H9 (cell line): ENCODE data around the gene MRPL37. TPM values are rescaled to one million over a fixed set of nuclear protein-coding genes. Genes with fewer than 3 reads are reported as not detected.

Source experiments
- DNase-seq: peaks from one replicate; pipeline ENCODE4 v3.0.0-alpha.2; 2017
- H2AFZ ChIP-seq: one replicate; pipeline ENCODE4 v1.6.1; 2013; ENCODE audit warnings: mild to moderate bottlenecking, low read length, control low read depth, moderate library complexity
- H2AK5ac ChIP-seq: 2 replicates; pipeline ENCODE4 v1.6.1; 2013; ENCODE audit warnings: low read length, control low read depth, mixed read lengths; ENCODE audit not compliant: insufficient read length
- H2BK120ac ChIP-seq: one replicate; pipeline ENCODE4 v1.6.1; 2013; ENCODE audit warnings: low read depth, mild to moderate bottlenecking, low read length, control low read depth, inconsistent platforms; ENCODE audit not compliant: poor library complexity, severe bottlenecking
- H2BK12ac ChIP-seq: 2 replicates; pipeline ENCODE4 v1.6.1; 2013; ENCODE audit warnings: low read length, control low read depth, mixed read lengths, low read depth; ENCODE audit not compliant: insufficient read length
- H2BK15ac ChIP-seq: 2 replicates; pipeline ENCODE4 v1.6.1; 2013; ENCODE audit warnings: low read depth, low read length, control low read depth
- H2BK20ac ChIP-seq: one replicate; pipeline ENCODE4 v1.6.1; 2013; ENCODE audit warnings: low read depth, mild to moderate bottlenecking, low read length, control low read depth, inconsistent platforms; ENCODE audit not compliant: poor library complexity, severe bottlenecking
- H2BK5ac ChIP-seq: 2 replicates; pipeline ENCODE4 v1.6.1; 2013; ENCODE audit warnings: low read length, control low read depth, mixed read lengths; ENCODE audit not compliant: insufficient read length
- H3K14ac ChIP-seq: 2 replicates; pipeline ENCODE4 v1.6.1; 2013; ENCODE audit warnings: low read length, control low read depth; ENCODE audit not compliant: insufficient read depth
- H3K18ac ChIP-seq: 2 replicates; pipeline ENCODE4 v1.6.1; 2013; ENCODE audit warnings: low read depth, mild to moderate bottlenecking, mixed read lengths, low read length, control low read depth; ENCODE audit not compliant: insufficient read length
- H3K23ac ChIP-seq: 2 replicates; pipeline ENCODE4 v1.6.1; 2013; ENCODE audit warnings: low read length, control low read depth, mixed read lengths, low read depth; ENCODE audit not compliant: insufficient read length
- H3K23me2 ChIP-seq: 2 replicates; pipeline ENCODE4 v1.6.1; 2013; ENCODE audit warnings: low read depth, mild to moderate bottlenecking, mixed read lengths, low read length, control low read depth; ENCODE audit not compliant: insufficient read length, poor library complexity, severe bottlenecking
- H3K27ac ChIP-seq: 2 replicates; pipeline ENCODE4 v1.5.1; 2013; ENCODE audit warnings: low read length, control low read depth, mixed read lengths, low read depth; ENCODE audit not compliant: insufficient read length
- H3K27me3 ChIP-seq: 2 replicates; pipeline ENCODE4 v1.6.1; 2013; ENCODE audit warnings: low read length, control low read depth, inconsistent platforms; ENCODE audit not compliant: insufficient read depth
- H3K4ac ChIP-seq: 2 replicates; pipeline ENCODE4 v1.6.1; 2013; ENCODE audit warnings: low read depth, mild to moderate bottlenecking, control low read depth, inconsistent platforms, low read length, moderate library complexity
- H3K4me1 ChIP-seq: 2 replicates; pipeline ENCODE4 v1.6.1; 2013; ENCODE audit warnings: low read length, control low read depth, inconsistent platforms; ENCODE audit not compliant: insufficient read depth
- H3K4me2 ChIP-seq: 2 replicates; pipeline ENCODE4 v1.6.1; 2013; ENCODE audit warnings: low read length, control low read depth, mixed read lengths; ENCODE audit not compliant: insufficient read length, insufficient read depth
- H3K56ac ChIP-seq: 2 replicates; pipeline ENCODE4 v1.6.1; 2013; ENCODE audit warnings: low read depth, mild to moderate bottlenecking, mixed read lengths, low read length, control low read depth; ENCODE audit not compliant: insufficient read length
- H3K79me1 ChIP-seq: 2 replicates; pipeline ENCODE4 v1.6.1; 2013; ENCODE audit warnings: low read depth, mild to moderate bottlenecking, moderate library complexity, low read length, control low read depth, inconsistent platforms; ENCODE audit not compliant: insufficient read depth, poor library complexity, severe bottlenecking
- H3K79me2 ChIP-seq: 2 replicates; pipeline ENCODE4 v1.6.1; 2013; ENCODE audit warnings: low read length, control low read depth, inconsistent platforms; ENCODE audit not compliant: insufficient read depth
- H3K9ac ChIP-seq: 2 replicates; pipeline ENCODE4 v1.6.1; 2013; ENCODE audit warnings: low read length, control low read depth, mixed read lengths; ENCODE audit not compliant: insufficient read length; ENCODE audit errors: extremely low read depth
- H3K9me3 ChIP-seq: one replicate; pipeline ENCODE4 v1.6.1; 2013; ENCODE audit warnings: low read depth, low read length, inconsistent platforms; ENCODE audit not compliant: control insufficient read depth
- H3T11ph ChIP-seq: one replicate; pipeline ENCODE4 v1.6.1; 2013; ENCODE audit warnings: mild to moderate bottlenecking, low read length, control low read depth, inconsistent platforms
- H4K20me1 ChIP-seq: one replicate; pipeline ENCODE4 v1.6.1; 2013; ENCODE audit not compliant: control insufficient read depth, insufficient read length, insufficient read depth
- H4K5ac ChIP-seq: 2 replicates; pipeline ENCODE4 v1.6.1; 2013; ENCODE audit warnings: low read depth, mild to moderate bottlenecking, mixed read lengths, low read length, control low read depth; ENCODE audit not compliant: insufficient read length
- H4K8ac ChIP-seq: replicated peaks from 2 replicates; pipeline ENCODE4 v1.6.1; 2013; ENCODE audit warnings: low read length, control low read depth, mixed read lengths, low read depth; ENCODE audit not compliant: insufficient read length
- H4K91ac ChIP-seq: 2 replicates; pipeline ENCODE4 v1.6.1; 2013; ENCODE audit warnings: low read depth, mild to moderate bottlenecking, moderate library complexity, mixed read lengths, low read length, control low read depth; ENCODE audit not compliant: insufficient read length
- H3K27ac Mint-ChIP-seq, 3 experiments: 2 replicates in 2 of 3; 3 replicates in 1 of 3; pipeline ENCODE4 v1.8.0; 2020 to 2021; ENCODE audit warnings: mixed read lengths in 3 of 3, mild to moderate bottlenecking in 1 of 3, moderate library complexity in 1 of 3
- H3K27me3 Mint-ChIP-seq: 2 replicates; pipeline ENCODE4 v1.8.0; 2021; ENCODE audit warnings: low read depth, mild to moderate bottlenecking, moderate library complexity, mixed read lengths
- H3K36me3 Mint-ChIP-seq, 3 experiments: 2 replicates in 2 of 3; 3 replicates in 1 of 3; pipeline ENCODE4 v1.8.0; 2020 to 2021; ENCODE audit warnings: low read depth in 3 of 3, mixed read lengths in 3 of 3; ENCODE audit not compliant: insufficient read depth in 1 of 3
- H3K4me1 Mint-ChIP-seq, 2 experiments: 2 replicates each; pipeline ENCODE4 v1.8.0; 2020; ENCODE audit warnings: mixed read lengths in 2 of 2
- H3K4me3 Mint-ChIP-seq, 2 experiments: 2 replicates in 1 of 2; 3 replicates in 1 of 2; pipeline ENCODE4 v1.8.0; 2020 to 2021; ENCODE audit warnings: mild to moderate bottlenecking in 2 of 2, mixed read lengths in 2 of 2, moderate library complexity in 1 of 2
- H3K9me3 Mint-ChIP-seq, 2 experiments: 2 replicates in 1 of 2; 3 replicates in 1 of 2; pipeline ENCODE4 v1.8.0; 2020; ENCODE audit warnings: mild to moderate bottlenecking in 2 of 2, mixed read lengths in 2 of 2, moderate library complexity in 1 of 2
- CTCF ChIP-seq: fragments of 200-600 bp; sonication (generic); conservative IDR thresholded peaks from 3 replicates; pipeline ENCODE4 v1.8.0; 2021; ENCODE audit warnings: antibody characterized with exemption, mild to moderate bottlenecking
- WGBS: extraction: QIAGEN DNeasy Blood & Tissue Kit; methylation state at CpG from one replicate; pipeline ENCODE4 v1.1.7; 2013; ENCODE audit warnings: missing lambda C conversion rate, low lambda C conversion rate, mixed read lengths; ENCODE audit not compliant: insufficient read length; ENCODE audit errors: extremely low coverage; 5-methylcytosine and 5-hydroxymethylcytosine counted together
- total RNA-seq: library from RNA; stranded (reverse); gene quantifications from 2 replicates; pipeline ENCODE4 v1.2.1, GENCODE V29; 2021

The MRPL37 gene
- total RNA-seq, 1 experiment from 2014 or later, result 123 TPM

- no peaks in the 10 kb centered on the region for H3K27me3 ChIP-seq
- no peak overlapping the region for H3K14ac ChIP-seq
- no peaks in the 10 kb centered on the region for H4K20me1 ChIP-seq
- no peak overlapping the region for H2BK15ac ChIP-seq
- H3K56ac ChIP-seq, result no peak overlapping the region
- no peak overlapping the region for H3K4ac ChIP-seq
- H2AFZ ChIP-seq, result no peak overlapping the region
- Mint-ChIP-seq H3K27me3 (no peaks in the 10 kb centered on the region), H3K27ac (no peak overlapping the region), H3K4me3 (no peak overlapping the region), H3K9me3 (no peaks in the 10 kb centered on the region; a peak in 1 of 5 replicates), H3K4me1 (no peaks in the 10 kb centered on the region), H3K36me3 (peaks cover 0 to 26% (median 16%) of the 10 kb centered on the region in 3 experiments; a peak in 4 of 7 replicates)
- H2AK5ac ChIP-seq, result no peak overlapping the region
- H4K8ac ChIP-seq, result no peak overlapping the region
- no peak overlapping the region for H3K18ac ChIP-seq
- WGBS, result no CpG with 5 or more reads among the region's 5 CpGs
- H3K79me2 ChIP-seq, result no peaks in the 10 kb centered on the region
- no peak overlapping the region for H3K4me2 ChIP-seq
- no peak overlapping the region for H3K27ac ChIP-seq
- H2BK20ac ChIP-seq, result no peak overlapping the region
- H3K23me2 ChIP-seq, result no peaks in the 10 kb centered on the region
- no peak for TF ChIP-seq CTCF
- H3T11ph ChIP-seq, result no peak overlapping the region
- H2BK12ac ChIP-seq, result no peak overlapping the region
- DNase-seq, result no peak
- no peaks in the 10 kb centered on the region for H3K79me1 ChIP-seq
- no peak overlapping the region for H2BK5ac ChIP-seq
- H3K4me1 ChIP-seq, result no peaks in the 10 kb centered on the region
- no peak overlapping the region for H4K91ac ChIP-seq
- no peak overlapping the region for H3K23ac ChIP-seq
- H3K9me3 ChIP-seq, result no peaks in the 10 kb centered on the region
- no peak overlapping the region for H4K5ac ChIP-seq
- H2BK120ac ChIP-seq, result no peak overlapping the region
- no peak overlapping the region for H3K9ac ChIP-seq
These were observed 6.5 kb upstream of the MRPL37 start for GRCh38 chr1:54193453-54193852.
